ENCODE data around the gene OR4P4. TPM values are rescaled to one million over a fixed set of nuclear protein-coding genes. Genes with fewer than 3 reads are reported as not detected.

OR4P4 gene
- not detected in 2 replicates for total RNA-seq

GRCh38 chr11:55634813-55635212 lies at the start of gene OR4P4:
Gene OR4P4 (plus strand): TSS chr11:55635113.

GRCh38 chr11:55607545-55607944 lies 27.4 kb upstream of the OR4P4 start, which contains the start of gene OR4C11:
Gene OR4C11 (minus strand): TSS chr11:55607645. CDS start chr11:55604373, 3,272 bp downstream.

GRCh38 chr11:55648027-55648426 lies 13.1 kb downstream of the OR4P4 start, which contains the start of gene OR4S2:
Gene OR4S2 (plus strand): TSS chr11:55648327. CDS start chr11:55650904, 2,577 bp downstream.

DNA sequence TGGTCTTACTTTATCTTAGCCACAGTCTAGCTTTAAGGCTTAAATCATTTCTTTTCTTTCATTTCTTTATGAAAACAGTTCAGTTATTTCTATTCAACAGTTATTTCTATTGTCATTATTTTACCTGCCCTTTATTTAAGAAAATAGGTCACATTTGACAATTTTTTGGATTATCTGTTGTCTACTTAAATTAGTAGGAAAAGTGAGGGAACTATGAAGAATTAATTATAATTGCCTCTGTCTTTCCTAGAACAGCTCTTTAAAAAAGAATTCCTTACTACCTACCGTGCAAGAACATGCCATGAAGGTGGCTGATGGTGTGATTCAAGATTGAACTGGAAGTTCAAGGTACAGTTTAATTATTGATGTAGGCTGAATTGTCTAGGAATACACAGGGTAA lies 27.0 kb downstream of the OR4P4 start, which contains the start of gene OR4C6:
Gene OR4C6, plus strand, starts transcription at position 301 of the 400 bp plus-strand sequence. CDS start 2,966 bp downstream, outside the sequence.

Other genes starting within 250 kb of the OR4P4 start
- not detected in 2 replicates for gene OR4C15, start 80.6 kb upstream of the OR4P4 start, total RNA-seq
- not detected in 2 replicates for gene OR4C16, start 63.0 kb upstream of the OR4P4 start, total RNA-seq
- not detected in 2 replicates for gene OR4C11, start 27.5 kb upstream of the OR4P4 start, total RNA-seq
- gene OR4S2, start 13.2 kb downstream of the OR4P4 start, total RNA-seq: not detected in 2 replicates
- gene OR4C6, start 27.1 kb downstream of the OR4P4 start, total RNA-seq: not detected in 2 replicates
- gene OR5D13, start 138.3 kb downstream of the OR4P4 start, total RNA-seq: not detected in 2 replicates
- not detected in 2 replicates for gene OR5D14, start 160.4 kb downstream of the OR4P4 start, total RNA-seq
- not detected in 2 replicates for gene OR5L1, start 176.3 kb downstream of the OR4P4 start, total RNA-seq
- gene OR5D18, start 184.5 kb downstream of the OR4P4 start, total RNA-seq: not detected in 2 replicates
- not detected in 2 replicates for gene OR5L2, start 192.1 kb downstream of the OR4P4 start, total RNA-seq
- not detected in 2 replicates for gene OR5D16, start 203.6 kb downstream of the OR4P4 start, total RNA-seq
- gene TRIM51, start 248.2 kb downstream of the OR4P4 start, total RNA-seq: not detected in 2 replicates

Measured in smooth muscle cell of trachea (primary cell).